HL-60/S4 treated with phorbol 12-myristate 13-acetate at 8.2 ng/mL for 4 days and 3 days (cell line): ENCODE results near the gene CDH20.

Experiments
- in situ Hi-C: fragments of 300-500 bp; cut with MboI; formaldehyde crosslinking; loops from 2 replicates; pipeline ENCODE4 v1.15.0; 2022; ENCODE audit warnings: low sequenced_read_pairs

Gene CDH20

DNA sequence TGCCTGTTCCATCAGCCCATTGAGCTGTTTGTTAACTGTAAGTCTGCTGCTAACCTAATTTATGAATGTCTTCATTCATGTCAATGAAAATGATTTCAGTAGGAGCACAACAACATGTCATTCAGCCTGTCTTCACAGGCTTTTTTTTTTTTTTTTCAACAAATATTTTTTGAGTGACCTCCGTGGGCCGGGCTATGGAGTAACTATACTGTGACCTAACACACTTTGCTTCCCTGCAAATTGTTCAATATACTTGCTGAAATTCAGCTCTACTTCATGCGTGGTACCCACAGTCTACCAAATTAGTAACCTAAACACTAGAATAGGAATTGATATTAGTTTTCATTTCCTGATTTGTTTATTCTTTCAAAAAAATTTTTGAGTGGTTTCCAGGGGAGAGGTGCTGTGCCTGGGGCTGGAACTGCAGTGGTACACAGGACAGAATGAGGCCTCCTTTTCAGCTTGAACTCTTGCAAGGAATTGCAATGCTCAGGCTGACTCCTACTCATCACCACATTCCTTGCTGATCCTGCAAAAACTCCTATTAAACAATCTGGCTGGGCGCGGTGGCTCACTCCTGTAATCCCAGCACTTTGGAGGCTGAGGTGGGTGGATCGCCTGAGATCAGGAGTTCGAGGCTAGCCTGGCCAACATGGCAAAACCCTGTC, 87.1 kb downstream of the CDH20 start:
- in situ Hi-C loops, result no loop called here

DNA sequence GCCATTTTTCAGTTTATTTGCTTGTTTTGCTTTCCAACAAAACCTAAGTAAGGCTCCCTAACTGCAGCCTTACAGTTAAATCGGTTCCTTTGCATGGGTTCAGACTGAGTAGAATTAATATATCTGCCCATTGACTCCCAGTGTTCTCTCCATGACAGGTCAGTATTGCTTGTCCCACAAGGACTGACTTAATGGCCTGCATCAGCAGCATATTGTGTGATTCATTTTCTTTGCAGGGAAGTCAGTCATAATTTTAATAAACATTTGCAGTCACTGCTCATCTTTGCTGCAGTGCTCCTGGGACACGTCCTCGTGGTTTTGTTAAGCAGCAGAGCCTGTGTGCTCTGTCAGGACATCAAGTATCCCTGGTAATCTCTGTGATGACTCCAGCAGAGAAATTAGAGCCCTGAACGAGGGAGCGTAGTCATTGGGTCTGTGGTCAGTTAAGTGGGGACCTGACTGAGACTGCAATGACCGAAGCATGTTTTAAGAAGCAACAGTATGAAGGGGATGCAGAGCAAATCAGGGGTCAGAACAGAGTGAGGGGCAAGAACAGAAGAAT, 93.3 kb downstream of the CDH20 start:
- in situ Hi-C loops, result no loop called here

DNA sequence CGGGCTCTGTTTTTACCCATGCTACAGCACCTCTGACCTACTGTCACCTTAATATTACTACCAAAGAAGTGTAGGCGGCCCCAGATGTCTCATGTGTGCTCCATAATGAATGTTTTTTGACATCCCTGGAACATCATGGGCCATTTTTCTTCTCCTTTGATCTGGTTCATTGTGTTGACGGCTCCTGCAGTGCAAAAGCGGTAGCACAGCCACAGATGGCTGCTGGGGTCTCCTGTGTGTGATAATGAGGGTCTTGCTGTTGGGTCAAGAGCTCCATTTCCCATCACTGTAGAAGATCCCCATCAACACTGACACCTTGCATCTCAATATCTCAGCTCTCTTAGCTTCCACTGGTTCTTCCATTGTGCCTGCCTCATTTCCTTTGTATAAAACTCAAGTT, 95.0 kb downstream of the CDH20 start:
- in situ Hi-C loops, result no loop called here

DNA sequence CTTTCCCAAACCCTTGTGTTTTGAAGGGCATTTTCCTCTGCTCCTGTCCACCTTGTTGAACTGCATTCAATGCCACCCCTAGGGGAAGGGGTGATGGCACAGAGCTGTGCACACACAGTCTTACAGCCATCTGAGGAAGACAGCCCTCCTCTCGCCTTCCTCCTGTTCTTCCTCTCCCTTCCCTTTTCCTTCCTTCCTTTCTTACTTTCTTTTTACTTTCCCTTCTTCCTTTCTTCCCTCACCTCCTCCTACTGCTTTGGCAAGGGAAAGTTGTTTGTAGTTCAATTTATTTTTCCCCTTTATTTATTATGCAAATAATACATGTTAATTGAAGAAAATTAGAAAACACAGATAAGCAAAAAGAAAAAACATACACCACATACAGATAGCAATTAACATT, 99.4 kb downstream of the CDH20 start:
- in situ Hi-C loops, result no loop called here

DNA sequence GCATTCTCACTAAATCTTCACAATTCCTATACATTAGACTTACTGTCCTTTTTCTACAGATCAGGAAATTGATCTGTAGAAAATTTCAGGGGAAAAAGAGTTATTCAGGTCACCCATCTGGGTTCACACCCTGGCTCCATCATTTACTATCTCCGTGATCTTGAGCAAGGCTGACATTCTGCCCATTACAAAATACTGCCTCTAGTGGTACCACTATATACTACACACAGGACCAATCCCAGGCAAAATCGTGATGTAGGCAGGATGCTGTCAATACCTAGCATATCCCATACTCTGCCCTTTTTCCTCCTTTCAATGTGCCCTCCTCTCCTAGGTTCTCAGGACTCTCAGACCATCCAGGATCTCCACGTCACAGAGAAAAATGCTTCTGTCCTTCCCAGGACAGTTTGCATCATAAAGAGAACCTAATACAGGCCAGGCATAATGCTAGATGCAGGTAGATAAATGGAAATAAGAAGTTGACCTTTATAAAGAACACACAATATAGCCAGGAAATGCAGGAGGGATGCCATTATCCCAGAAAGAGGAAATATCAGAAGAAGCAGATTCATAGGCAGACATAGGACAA, 101.9 kb downstream of the CDH20 start:
- in situ Hi-C loops, result no loop called here

DNA sequence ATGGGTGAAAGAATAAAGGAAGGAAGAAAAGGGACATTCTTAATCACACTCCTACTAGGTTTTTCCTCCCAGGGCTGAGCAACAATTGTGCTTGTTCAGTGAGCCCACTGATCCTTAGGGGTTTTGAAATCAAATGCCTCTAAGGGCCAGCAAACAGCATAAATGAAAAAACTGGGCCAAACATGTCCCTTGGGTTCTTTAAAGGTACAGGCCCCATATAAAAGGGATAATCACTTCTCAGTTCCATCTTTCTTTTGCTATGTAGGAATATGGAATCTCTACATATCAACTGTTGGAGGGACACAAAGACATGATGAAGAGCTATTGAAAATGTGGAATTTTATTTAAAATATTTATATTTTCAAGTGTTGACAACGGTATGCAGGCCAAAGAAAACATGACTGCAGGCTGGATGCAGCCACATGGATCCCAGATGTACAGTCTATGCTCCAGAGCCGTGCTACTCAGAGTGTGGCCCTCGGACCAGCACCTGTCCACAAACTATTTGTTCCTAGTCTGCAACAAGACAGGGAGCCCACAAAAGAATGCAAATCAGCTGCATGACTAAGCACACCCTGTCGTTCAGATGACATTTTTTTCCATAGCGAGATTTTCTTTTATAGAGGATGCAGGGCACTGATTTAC, 110.0 kb downstream of the CDH20 start:
- in situ Hi-C loops, result no loop called here

DNA sequence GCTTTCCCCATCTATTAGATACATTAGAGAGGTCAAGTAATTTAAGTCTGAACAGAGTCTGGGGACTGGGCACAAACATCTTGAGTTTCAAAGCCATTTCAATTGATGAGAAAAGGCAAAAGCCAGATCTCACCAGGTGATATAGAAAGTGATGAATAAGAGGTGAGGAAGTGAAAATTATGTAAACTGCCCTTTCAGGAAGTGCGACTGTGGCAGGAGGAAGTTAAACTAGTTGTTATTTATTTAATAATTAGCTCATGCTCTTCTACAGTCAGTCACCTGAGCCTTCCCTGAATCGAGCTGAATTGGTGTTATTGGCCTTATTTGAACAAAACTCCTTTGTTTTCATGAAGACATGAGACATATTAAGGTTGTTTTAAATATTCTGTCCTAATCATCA, 115.1 kb downstream of the CDH20 start:
- in situ Hi-C loops, result no loop called here

DNA sequence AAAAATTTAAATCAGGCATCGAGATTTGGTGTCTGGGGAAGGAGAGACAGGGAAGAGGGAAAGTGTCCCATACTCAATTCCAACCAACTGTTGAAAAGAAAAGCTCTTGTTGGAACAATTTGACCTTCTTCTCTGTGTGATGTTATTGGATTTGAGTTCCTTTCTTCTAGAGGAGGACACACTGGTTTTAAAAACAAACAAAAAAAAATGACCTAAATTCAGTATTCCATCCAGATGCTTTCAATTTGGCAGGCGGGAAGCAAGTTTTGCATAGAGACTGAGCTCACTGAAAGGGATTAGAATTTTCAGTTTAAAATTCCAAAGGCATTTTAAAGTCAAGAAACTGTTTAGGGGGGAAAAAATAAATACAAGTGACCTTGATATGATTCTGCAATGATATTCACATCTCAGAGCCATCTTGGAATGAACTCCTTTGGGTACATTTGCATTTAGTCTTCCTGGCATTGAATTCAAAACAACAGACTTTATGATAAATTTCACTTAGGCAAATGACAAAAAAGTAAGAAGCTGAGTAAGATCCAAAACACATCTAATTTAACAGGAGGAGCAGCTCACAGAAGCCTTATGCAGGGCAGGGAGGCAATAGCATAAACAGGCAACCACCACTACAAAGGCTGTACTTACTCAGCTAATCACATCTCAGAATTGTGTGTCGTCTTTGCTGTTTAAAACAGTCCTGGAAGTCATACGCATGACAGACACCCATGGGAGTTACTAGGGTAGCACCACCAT, 126.8 kb downstream of the CDH20 start:
- in situ Hi-C loops, result no loop called here

DNA sequence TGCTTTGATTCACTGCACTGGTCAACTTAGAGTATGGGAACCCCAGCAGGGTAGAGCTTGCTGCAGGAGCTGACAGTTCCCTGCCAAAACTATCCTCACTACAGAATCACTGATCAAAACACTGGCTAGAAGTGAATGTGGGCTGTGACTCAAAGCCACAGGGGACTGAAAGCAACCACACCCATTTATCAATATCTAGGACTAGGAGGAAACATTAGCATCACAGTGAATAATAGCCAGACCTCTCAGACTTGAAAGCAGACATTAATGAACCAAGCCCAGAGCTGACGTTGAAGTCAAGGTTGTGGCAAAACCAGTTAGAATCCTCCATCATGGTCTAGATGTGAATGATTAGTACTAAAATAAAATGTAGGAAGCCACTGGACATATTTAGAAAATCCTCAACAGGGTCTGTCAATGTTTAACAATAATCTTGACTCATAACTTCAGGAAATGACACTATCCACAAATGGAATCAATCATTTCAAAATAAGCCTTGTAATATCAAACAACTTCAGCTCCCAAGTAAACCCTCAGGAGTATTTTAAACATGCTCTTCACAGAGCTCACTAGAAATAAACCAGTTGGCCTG, 131.4 kb downstream of the CDH20 start:
- in situ Hi-C loops, result no loop called here

DNA sequence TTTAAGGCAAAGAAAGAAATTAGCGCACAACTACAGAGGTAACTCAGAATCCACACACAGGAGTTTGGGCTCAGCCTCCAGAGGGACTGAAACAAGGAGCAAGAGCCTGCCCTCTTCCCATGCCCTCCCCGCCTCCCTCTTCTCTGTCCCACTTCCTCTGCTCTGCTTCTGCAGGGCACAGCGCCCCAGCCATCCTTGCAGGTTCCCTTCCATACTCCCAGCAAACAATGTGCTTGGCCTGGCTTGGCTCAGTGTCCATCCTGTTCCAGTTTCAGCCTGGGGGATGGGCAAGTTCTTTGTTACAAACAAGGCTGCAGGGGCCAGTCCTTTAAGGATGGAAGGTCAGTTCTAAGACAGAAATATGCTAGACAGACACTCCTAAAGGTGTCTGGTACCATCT, 133.5 kb downstream of the CDH20 start:
- in situ Hi-C loops, result no loop called here

DNA sequence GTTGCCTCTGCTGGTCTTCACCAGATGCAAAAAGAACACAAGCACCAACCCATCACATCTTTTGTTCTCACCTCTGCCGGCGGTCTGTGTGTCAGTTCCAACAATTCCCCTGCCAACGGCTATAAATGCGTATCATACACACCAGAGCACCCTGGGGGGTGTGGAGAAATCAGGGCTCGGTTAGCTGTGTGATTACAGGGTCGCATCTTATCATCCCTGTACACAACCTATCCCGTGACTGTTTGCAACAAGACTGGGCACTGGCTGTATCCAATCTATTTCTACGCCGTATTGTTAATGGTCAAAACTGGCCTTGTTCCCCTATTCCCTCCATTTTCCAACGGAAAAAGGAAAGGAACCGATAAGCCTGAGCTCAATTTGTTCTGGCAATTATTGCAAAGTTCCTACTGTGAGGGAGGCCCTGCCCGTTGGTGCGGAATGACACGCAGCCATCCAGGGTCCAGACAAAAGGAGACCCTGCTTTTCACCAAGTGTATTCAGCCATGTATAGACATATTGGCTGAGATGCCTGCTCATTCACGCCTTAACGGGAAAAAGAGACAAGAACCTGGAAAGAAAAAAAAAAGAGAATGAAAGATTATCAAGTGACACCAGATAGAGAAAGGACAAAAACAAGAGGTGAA, 136.9 kb downstream of the CDH20 start:
- in situ Hi-C loops, result no loop called here

DNA sequence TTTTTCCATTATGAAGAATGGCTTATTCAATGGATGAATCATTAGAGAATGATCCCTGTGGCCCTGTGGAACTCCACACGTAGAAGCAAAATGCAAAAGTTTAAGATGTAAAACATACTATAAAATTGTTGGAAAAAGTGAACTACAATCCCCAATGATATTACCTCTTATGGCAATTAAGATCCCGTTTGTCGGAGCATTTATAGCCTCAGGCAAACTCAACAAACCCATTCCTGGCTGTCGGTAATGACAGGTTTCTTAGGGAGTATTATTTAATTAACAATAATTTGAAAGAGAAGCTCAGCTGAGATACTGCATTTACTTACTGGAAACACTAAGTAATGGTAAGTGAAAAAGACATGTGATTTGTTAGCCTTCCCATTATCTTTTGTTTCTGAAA, 138.3 kb downstream of the CDH20 start:
- in situ Hi-C loops, result no loop called here

DNA sequence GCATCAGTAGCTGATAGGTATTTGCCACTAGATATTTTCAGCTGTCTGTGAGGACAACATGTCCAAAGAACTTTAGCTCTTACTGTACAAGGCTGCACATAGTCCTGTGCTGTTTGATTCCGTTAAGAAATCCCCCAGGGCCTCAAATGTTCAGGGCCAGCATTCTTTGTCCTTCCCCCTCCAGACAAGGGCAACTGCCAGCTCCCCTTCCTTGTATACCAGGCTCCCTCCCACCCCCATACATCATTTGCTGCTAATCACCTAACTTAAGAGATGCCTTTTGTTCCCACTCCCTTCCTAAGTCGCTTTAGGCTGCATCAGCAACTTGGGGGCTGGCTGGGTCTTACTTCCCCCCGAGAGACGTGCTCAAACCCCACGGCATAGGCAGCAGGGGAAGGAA, 138.7 kb downstream of the CDH20 start:
- in situ Hi-C loops, result no loop called here

DNA sequence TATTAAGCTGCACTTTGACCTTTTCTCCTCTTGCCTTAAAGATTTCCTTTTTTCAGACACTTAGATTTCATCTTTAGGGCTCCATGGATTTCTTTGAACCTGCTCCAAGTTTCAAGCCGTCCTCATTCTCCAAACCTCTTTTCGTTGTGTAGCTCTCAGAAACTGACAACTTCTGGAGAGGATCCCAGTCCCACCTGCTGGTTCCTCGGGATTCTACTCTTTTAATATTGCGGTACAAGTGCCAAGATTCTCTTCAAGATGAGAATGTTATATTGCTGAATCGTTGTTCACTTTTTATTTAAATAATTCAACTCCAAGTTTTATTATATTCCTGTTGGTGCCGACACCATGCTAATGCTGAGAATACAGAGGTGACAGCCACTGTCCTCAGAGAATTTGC, 141.1 kb downstream of the CDH20 start:
- in situ Hi-C loops, result no loop called here

DNA sequence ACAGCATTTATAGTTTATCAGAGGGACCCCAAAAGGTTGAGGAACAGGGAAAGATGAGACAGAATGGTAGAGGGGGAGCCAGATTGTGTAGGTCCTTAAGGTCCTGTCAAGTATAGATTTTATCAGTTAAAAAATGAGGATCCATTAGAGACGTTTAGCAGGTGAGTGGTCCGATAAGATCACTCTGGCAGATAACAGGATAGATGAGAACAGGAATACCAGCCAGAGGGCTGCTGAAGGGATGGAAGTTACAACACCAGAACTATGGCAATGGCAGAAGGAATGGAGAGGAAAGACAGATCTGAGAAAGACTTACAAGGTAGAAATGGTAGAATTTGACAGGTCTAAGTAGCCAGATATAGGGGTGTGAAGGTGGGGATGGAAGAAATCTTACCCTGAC, 141.7 kb downstream of the CDH20 start:
- in situ Hi-C loops, result no loop called here

DNA sequence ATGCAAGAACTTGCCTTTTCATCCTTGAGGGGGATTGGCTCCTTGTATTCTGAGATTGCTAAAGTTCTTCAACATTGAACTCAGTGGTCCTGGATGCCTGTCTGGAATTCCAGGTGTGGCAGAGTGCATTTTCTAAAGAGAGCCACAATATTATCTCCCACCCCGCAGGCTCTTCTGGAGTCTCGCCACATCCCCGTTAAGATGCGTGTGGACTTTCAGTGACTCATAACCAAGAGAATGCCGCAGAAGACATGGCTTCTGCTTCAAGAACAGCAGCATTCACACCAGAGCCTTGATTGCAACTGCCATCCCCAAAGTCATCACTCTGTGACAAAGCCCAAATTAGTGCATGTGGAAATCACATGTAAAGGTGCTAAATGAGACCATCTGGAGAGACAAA, 142.7 kb downstream of the CDH20 start:
- in situ Hi-C loops, result no loop called here

DNA sequence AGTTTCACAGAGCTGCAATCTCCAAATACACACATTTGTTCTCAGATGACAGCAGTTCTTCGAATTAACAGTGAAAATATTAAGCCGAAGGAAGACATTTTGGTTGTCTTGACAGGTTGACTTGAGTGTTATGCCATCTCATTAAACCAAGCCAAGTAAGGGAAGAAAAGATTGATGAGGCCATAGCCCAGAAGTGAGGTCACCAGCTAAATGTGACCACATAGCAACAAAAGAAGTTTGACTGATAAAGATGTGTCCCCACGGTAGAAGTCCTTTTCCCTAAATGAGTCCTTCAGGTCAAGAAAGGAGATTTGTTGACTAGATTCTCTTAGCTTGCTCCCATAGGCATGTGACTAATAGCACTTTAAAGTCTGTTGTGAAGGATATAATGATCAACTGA, 156.1 kb downstream of the CDH20 start:
- in situ Hi-C loops, result no loop called here

DNA sequence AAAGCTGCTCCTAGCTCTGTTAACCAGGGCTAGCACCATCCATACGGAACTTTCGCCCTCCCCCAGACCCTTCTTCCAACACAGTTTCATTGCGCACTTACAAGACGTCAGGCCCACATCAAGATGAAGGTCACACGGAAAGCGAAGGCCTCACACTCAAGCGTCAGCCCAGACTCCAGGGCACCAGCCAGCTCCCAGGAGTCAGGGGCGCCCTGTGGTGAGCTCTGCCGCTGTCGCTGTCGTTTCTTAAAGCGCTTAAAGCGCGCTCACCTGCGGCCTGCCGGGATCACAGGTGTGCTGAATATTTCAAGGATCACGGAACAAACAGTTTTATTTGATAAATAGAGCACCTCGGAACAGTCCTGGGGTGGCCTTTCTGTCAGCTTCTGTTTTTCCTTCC, 163.1 kb downstream of the CDH20 start:
- in situ Hi-C loops, result no loop called here

DNA sequence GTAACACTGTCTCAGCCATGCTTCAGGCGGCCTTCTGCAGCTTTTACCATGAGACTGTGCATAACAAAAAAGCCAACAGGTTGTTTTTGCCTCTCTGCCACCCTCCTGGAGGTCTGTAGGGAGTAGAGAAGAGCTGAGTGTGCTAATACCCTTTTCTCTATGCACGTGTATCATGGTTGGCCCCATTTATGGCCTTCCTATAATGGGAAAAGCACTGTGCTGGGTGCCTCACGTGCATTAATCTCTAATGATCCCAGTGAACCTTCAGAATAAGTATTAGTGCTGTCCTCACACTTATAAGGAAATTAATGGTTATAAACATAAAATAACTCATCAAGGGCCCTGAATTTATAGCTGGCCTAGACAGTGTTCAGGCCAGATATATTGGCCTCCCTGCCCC, 164.2 kb downstream of the CDH20 start:
- in situ Hi-C loops, result no loop called here

DNA sequence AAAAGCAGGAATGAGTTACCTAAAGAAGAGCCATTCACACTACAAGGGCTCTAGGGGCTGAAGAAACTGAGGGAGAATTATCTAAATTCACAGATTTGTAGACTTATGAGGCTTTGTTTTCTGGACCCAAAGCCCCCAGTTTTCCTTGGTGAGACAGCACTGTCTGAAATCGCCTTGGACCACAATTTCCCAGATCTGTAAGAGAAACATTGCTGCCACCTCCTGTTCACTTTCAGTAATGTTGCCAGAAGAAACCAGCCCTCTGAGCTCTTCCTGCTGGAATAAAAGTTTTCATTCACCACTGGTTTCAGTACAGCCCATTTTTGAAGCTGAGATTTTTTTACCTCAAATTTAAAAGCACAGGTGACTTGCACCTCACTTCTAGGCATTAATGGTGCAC, 169.2 kb downstream of the CDH20 start:
- in situ Hi-C loops, result no loop called here

DNA sequence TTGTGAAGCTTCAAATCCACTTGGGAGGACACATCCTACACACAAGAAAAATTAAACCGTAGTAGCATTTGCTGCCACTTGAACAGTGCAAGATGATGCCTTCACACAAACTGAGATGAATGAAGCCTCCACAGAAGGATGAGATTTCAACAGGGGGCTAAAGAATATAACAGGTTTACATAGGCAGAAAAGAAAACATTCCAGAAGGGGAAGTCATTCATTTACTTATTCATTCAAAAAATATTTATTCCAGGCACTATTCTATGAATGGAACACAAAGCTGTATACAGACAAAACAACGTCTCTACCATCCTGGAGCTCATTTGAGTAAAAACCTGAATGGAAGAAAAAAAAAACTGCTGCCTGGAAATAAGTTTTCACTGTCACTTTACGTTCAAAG, 170.5 kb downstream of the CDH20 start:
- in situ Hi-C loops, result no loop called here
